Right ventricle myocardium inferior (tissue), 1 donor: ENCODE data around the gene PHOX2A. TPM values are rescaled to one million over a fixed set of nuclear protein-coding genes. Genes with fewer than 3 reads are reported as not detected.
"Not testable (repeated sequence)": the region's sequence is repeated elsewhere in the genome, so short reads cannot be mapped to it uniquely, and the experiment has no call there.

Source experiments
- ATAC-seq: fragments of 200-7000 bp; cut with Tn5 transposase; one replicate; pipeline ENCODE4 v1.9.1; 2020; ENCODE audit warnings: mild to moderate bottlenecking, moderate library complexity
- DNase-seq: peaks from one replicate; pipeline ENCODE4 v3.0.0; 2021; ENCODE audit errors: missing footprints
- intact Hi-C: fragments of 100-400 bp; cut with DNase I; formaldehyde crosslinking; loops from one replicate; pipeline ENCODE4 v1.11.0; 2022
- long read RNA-seq: library from polyadenylated mRNA; unstranded; transcript quantifications from one replicate; pipeline ENCODE4 v2.0.0, GENCODE V29; 2021
- total RNA-seq: library from RNA; stranded (reverse); fragmentation: NEBNext Ultra II Directional; extraction: Animal tissue kit (Norgen Biotek cat#: 25700); gene quantifications from one replicate; pipeline ENCODE4 v1.2.1, GENCODE V29; 2021
- donor health status: DM: no; HTN: yes; CAD: no; lungs with severe emphysema.

The PHOX2A gene
- total RNA-seq, result not detected
- long read RNA-seq, result 0 reads

DNA sequence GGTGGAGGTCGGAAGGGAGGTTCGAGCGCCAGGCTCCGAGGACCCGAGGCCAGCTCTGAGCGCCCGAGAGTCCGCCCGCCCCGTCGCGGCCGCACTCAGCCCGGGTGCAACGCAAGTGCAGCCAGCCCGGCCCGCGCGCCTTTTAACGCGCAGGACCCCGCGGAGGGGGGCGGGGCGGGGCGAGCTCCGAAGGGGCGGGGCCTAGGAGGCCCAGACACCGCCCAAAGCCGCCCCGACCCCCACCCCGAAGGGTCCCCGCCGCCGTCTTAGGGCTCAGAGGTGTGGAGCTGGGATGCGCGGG, at the start of gene PHOX2A:
PHOX2A (minus strand) TSS at position 117 of the 301 bp plus-strand sequence. CDS start 172 bp downstream, outside the sequence.
- intact Hi-C loops, result loop anchor here (5.0 kb wide), 1 partner anchor 188 kb away; the partner anchor contains the start of gene CLPB
- DNase-seq (no peak), ATAC-seq (no peak)

DNA sequence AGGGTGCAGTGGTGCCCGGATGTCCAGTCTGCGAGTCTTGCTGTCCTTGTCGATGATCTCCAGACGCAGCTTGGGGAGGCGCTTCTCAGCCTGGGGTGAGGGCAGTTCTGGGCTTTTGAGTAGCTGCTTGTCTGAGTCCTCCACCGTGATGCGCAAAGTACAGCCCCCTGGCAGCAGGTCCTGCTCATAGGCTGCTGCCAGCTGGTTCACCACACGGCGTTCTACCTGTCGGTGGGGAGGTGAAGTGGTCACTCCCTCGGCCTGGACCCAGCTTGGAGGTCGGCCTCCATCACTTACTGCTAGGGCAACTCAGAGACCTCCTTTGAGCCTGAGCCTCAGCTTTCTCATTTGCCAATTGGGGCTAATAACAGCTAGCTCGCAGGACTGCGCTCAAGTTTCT, 49.4 kb upstream of the PHOX2A start:
- no peak for ATAC-seq
- no peak for DNase-seq
- intact Hi-C loops, result no loop called here

GRCh38 chr11:72292106-72292785, 48.3 kb upstream of the PHOX2A start:
- intact Hi-C loops, result no loop called here
- ATAC-seq (peak; percentile 15), DNase-seq (no peak)

DNA sequence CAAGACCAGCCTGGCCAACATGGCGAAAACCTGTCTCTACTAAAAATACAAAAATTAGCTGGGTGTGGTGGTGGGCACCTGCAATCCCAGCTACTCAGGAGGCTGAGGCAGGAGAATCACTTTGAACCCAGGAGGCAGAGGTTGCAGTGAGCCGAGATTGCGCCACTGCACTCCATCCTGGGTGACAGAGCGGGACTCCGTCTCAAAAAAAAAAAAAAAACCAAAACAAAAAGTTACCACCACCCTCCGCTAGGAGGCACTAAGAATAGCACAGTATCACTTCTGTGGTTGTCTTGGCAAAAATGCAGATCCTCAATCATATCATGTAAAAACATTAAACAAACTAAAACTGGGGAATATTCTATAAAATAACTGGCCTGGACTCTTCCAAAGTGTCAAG, 46.8 kb upstream of the PHOX2A start:
- intact Hi-C loops, ATAC-seq, DNase-seq: not testable (repeated sequence)

GRCh38 chr11:72287293-72287692, 43.3 kb upstream of the PHOX2A start:
- DNase-seq (no peak), ATAC-seq (no peak)
- intact Hi-C loops, result no loop called here

DNA sequence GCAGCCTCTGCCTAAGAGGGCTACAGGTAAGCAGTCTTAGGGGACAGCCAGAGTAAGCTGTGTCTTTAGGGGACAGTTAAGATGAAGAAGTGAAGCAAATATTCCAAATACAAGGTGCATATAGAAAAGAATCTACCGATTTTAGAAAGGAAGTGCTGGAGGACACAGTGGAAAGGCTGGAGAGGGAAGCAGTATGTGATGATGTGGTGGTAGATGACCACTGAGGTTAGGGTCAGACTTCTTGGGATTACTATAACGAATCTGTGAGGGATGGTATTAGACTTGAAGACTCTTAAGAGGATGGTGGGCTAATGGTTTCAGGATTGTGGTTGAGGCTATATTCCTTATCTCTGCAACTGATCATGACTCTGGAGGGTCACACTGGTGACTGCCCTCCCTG, 40.0 kb upstream of the PHOX2A start:
- DNase-seq (no peak), ATAC-seq (no peak)
- intact Hi-C loops, result no loop called here

GRCh38 chr11:72280726-72281315, 36.8 kb upstream of the PHOX2A start:
- ATAC-seq (no peak), DNase-seq (no peak)
- intact Hi-C loops, result no loop called here

DNA sequence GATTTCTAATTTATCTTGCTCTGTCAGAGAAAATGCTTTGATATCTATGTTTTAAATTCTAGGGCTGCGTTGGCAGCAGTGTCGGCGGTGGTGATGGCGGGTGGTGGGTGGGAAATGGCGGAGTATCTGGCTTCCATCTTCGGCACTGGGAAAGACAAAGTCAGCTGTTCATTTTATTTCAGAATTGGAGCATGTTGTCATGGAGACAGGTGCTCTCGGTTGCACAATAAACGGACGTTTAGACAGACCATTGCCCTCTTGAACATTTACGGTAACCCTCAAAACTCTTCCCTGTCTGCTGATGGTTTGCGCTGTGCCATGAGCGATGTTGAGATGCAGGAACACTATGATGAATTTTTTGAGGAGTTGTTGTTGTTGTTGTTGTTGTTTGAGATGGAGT, 36.1 kb upstream of the PHOX2A start:
- DNase-seq (no peak), ATAC-seq (no peak)
- intact Hi-C loops, result no loop called here

- DNase-seq (no peak), ATAC-seq (no peak)
- intact Hi-C loops, result no loop called here
These were observed 34.9 kb upstream of the PHOX2A start for GRCh38 chr11:72278905-72279304.

DNA sequence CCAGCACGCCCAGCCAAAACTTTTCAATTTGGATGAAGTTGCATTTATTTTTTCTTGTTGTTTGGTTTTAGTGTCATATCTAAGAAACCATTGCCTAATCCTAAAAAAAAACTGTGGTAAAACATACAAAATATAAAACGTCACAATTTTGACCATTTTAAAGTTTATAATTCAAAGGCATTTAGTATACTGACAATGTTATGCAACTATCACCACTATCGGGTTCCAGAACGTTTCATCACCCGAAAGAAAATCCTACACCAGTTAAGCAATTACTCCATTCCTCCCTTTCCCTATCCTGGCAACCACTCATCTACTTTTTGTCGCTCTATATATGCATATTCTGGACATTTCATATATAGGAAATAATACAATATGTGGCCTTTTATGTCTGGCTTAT, 30.5 kb upstream of the PHOX2A start:
- ATAC-seq (no peak), DNase-seq (no peak)
- intact Hi-C loops, result no loop called here

DNA sequence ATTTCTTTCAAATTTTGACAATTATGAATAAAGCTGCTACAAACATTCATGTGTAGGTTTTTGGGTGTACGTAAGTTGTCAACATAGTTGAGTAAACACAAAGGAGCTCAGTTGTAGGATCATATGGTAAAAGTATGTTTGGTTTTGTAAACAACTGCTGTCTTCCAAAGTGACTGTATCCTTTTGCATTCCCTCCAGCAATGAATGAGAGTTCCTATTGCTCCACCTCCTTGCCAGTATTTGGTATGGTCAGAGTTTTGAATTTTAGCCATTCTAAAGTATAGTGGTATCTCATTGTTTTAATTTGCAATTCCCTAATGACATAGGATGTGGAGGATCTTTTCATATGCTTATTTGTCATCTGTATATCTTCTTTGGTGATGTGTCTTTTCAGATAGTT, 28.0 kb upstream of the PHOX2A start:
- intact Hi-C loops, result no loop called here
- ATAC-seq (no peak), DNase-seq (no peak)

GRCh38 chr11:72267956-72268617, 24.1 kb upstream of the PHOX2A start:
- ATAC-seq (no peak), DNase-seq (no peak)
- intact Hi-C loops, result no loop called here

DNA sequence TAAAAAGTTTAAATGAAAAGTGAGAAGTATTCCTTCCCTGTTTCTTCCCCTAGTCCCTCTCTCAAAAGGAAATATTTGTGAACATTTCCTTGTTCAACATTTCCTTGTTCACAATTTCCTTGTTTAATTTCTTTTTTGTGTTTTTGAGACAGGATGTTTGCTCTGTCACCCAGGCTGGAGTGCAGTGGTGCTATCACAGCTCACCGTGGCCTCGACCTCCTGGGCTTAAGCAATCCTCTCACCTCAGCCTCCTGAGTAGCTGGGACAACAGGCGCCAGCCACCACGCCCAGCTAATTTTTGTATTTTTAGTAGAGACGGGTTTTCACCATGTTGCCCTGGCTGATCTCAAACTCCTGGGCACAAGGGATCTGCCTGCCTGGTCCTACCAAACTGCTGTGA, 23.0 kb upstream of the PHOX2A start:
- intact Hi-C loops, DNase-seq, ATAC-seq: not testable (repeated sequence)

DNA sequence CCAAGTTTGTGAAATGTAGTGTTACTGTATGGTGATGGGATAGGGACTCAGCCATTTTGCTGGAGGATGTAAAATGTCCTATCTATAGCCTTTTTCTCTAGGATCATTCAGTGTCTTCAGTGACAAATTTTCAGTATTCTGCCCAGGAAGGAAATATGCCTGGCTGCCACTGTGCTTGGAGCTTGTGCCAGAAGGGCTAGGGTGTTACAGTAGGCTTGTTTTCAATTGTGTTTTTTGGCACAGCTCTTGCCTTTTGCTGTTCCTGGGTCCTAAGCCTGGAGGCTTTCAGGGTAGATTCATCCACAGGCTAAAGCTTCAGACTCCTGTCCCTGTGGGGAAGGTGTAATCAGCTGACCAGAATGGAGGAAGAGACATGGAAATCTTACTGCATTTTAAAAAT, 22.0 kb upstream of the PHOX2A start:
- intact Hi-C loops, result no loop called here
- no peak for ATAC-seq

GRCh38 chr11:72263361-72263760, 19.4 kb upstream of the PHOX2A start:
- DNase-seq (no peak), ATAC-seq (no peak)
- intact Hi-C loops, result no loop called here

More for the DNA sequence above, 22.0 kb upstream of the PHOX2A start:
- DNase-seq, result no peak

DNA sequence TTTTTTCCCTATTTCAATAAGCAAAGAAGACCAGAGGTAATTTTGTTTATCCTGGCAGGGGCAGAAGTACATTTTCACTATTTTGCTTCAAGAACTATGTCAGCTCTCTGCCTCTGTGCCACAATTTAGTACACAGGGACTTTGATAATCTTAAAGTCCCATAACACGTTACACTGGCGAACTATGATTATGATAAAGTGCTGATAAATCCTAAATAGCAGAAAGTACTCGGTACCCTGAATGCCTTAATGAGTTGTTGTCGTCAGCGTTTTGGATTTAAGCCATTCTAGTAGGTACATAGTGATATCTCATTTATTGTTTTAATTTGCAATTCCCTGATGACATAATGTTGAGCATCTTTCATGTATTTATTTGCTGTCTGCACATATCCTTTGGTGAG, 16.6 kb upstream of the PHOX2A start:
- DNase-seq (no peak), ATAC-seq (no peak)
- intact Hi-C loops, result no loop called here

- DNase-seq (no peak), ATAC-seq (no peak)
- intact Hi-C loops, result no loop called here
These were observed 15.5 kb upstream of the PHOX2A start for GRCh38 chr11:72259490-72259889.

DNA sequence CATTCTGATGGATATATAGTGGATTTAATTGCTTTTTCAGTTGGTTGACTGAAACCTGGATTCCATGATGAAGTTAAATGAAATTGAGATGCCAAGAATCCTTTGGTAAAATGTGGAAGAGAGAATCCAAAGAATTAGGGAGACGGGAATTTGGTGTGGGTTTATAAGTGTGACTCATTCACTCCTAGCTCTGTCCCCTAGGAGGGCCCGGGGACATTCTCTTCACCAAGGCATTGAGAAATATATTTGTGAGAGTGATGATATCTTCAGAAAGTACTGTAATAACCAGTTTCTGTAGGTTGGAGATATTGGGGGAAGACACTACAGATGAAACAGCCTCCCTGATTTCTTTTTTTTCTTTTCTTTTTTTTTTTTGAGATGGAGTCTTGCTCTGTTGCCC, 13.6 kb upstream of the PHOX2A start:
- no peak for DNase-seq
- intact Hi-C loops, result no loop called here
- no peak for ATAC-seq

DNA sequence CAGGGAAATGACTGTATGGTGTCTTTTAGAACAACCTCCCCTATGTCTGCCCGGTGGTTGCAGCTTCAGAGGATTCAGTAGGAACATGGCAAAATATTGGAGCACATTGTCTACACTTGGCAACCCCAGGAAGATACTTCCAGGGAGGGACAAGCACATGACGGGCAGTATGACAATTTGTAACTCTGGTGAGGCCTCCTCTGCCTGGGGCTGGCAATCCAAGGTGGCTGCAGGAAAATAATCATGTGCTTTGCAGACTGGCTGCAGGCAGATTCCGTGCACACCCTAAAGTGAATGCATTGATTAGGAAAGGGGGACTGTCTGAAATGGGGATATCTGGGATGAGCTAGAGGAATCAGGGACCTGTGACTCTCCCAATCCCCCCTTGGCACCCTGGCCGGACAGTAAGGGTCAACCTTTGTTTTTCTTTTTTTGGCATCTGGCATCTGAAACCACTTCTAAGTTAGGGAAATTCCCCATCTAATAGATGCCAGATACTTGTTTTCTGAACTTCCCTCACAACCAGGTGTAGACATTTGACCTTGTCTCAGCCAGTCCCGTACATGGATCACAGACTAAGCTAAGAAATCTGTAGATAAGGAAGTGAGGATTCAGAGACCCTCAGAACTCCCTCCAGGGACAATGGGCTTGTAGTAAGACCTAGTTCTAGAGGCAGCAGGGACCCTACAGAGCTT, 10.5 kb upstream of the PHOX2A start:
- DNase-seq, result no peak
- no peak for ATAC-seq
- intact Hi-C loops, result no loop called here

GRCh38 chr11:72253392-72253791, 9.4 kb upstream of the PHOX2A start:
- intact Hi-C loops, result no loop called here
- DNase-seq (no peak), ATAC-seq (no peak)
